Prostate gland (tissue), 2 donors: ENCODE data around the gene FOXF1.

Source experiments
- POLR2A ChIP-seq: fragments of 450-650 bp; IDR thresholded peaks from one replicate; pipeline ENCODE4 v1.6.1; 2016; ENCODE audit warnings: antibody characterized with exemption, mild to moderate bottlenecking
- POLR2AphosphoS5 ChIP-seq: sonication (generic); formaldehyde crosslinking; IDR thresholded peaks from one replicate; pipeline ENCODE4 v1.6.1; 2017; ENCODE audit warnings: antibody characterized with exemption
- TF ChIP-seq, protein P1 (sequence below), 4 experiments: fragments of 200-600 bp in 2 of 4; fragments of 450-650 bp in 2 of 4; sonication (generic) in 2 of 4; IDR thresholded peaks; 1 replicate in 3 of 4; 2 replicates in 1 of 4; pipeline ENCODE4 v1.5.1; 2016 to 2019; ENCODE audit warnings: antibody characterized with exemption in 4 of 4, mild to moderate bottlenecking in 2 of 4, moderate library complexity in 2 of 4

- TF ChIP-seq POLR2AphosphoS5 (no peak), POLR2A (no peak)
- TF ChIP-seq, protein P1, sequence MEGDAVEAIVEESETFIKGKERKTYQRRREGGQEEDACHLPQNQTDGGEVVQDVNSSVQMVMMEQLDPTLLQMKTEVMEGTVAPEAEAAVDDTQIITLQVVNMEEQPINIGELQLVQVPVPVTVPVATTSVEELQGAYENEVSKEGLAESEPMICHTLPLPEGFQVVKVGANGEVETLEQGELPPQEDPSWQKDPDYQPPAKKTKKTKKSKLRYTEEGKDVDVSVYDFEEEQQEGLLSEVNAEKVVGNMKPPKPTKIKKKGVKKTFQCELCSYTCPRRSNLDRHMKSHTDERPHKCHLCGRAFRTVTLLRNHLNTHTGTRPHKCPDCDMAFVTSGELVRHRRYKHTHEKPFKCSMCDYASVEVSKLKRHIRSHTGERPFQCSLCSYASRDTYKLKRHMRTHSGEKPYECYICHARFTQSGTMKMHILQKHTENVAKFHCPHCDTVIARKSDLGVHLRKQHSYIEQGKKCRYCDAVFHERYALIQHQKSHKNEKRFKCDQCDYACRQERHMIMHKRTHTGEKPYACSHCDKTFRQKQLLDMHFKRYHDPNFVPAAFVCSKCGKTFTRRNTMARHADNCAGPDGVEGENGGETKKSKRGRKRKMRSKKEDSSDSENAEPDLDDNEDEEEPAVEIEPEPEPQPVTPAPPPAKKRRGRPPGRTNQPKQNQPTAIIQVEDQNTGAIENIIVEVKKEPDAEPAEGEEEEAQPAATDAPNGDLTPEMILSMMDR (IDR thresholded peaks at IDR 0.05), result no peak
These were observed 47.3 kb downstream of the FOXF1 start for GRCh38 chr16:86557587-86557986.
